Stomach (tissue), 9 donors: Measurements from ENCODE around the gene SNORC. TPM values are rescaled to one million over a fixed set of nuclear protein-coding genes. Genes with fewer than 3 reads are reported as not detected.

Experiments
- DNase-seq, 2 donors: peaks; one replicate each; pipeline versions ENCODE4 v3.0.0 to v3.0.0-alpha.2; 2013 to 2019
- H3K27ac ChIP-seq, 5 donors: fragments of 200-600 bp in 4 of 5; sonication (generic) in 4 of 5; one replicate each; pipeline ENCODE4 v1.5.1; 2013 to 2019; ENCODE audit warnings: mild to moderate bottlenecking in 1 of 5, moderate library complexity in 1 of 5
- H3K27me3 ChIP-seq, 3 donors: fragments of 200-600 bp; sonication (generic); one replicate each; pipeline ENCODE4 v1.5.1; 2017 to 2019; ENCODE audit warnings: mixed run types in 1 of 3
- H3K36me3 ChIP-seq, 4 donors: fragments of 200-600 bp; sonication (generic); 1 replicate in 3 of 4; 2 replicates in 1 of 4; pipeline ENCODE4 v1.5.1; 2016 to 2019
- H3K4me1 ChIP-seq, 4 donors: fragments of 200-600 bp; sonication (generic); one replicate each; pipeline ENCODE4 v1.5.1; 2016 to 2019
- H3K4me3 ChIP-seq, 4 donors: fragments of 200-600 bp; sonication (generic) in 3 of 4; one replicate each; pipeline ENCODE4 v1.5.1; 2016 to 2019; ENCODE audit warnings: mild to moderate bottlenecking in 1 of 4
- H3K9me3 ChIP-seq, 4 donors: fragments of 200-600 bp; sonication (generic); one replicate each; pipeline ENCODE4 v1.5.1; 2016 to 2019
- EP300 ChIP-seq: sonication (generic); formaldehyde crosslinking; IDR thresholded peaks from one replicate; pipeline ENCODE4 v1.6.1; 2017; ENCODE audit warnings: antibody characterized with exemption
- POLR2A ChIP-seq, 4 donors: fragments of 450-650 bp; IDR thresholded peaks; one replicate each; pipeline ENCODE4 v1.6.1; 2016; ENCODE audit warnings: antibody characterized with exemption in 4 of 4, control low read depth in 2 of 4, mild to moderate bottlenecking in 1 of 4, moderate library complexity in 1 of 4
- POLR2AphosphoS5 ChIP-seq, 3 donors: sonication (generic); formaldehyde crosslinking; IDR thresholded peaks; one replicate each; pipeline ENCODE4 v1.6.1; 2016; ENCODE audit warnings: antibody characterized with exemption in 3 of 3
- WGBS, 5 donors: extraction: QIAGEN DNeasy Blood & Tissue Kit in 3 of 5; methylation state at CpG; one replicate each; pipeline versions ENCODE4 v1.1.5 to v1.1.7; 2013 to 2018; 5-methylcytosine and 5-hydroxymethylcytosine counted together
- intact Hi-C: fragments of 100-400 bp; cut with DNase I; formaldehyde crosslinking; loops from one replicate; pipeline ENCODE4 v1.15.1; 2023; ENCODE audit warnings: low total_unique reads
- polyA plus RNA-seq, 3 donors: library from polyadenylated mRNA; stranded (reverse); fragments of 200-250 nt; gene quantifications; one replicate each; pipeline ENCODE4 v1.2.3, GENCODE V29; 2013
- total RNA-seq, 5 donors: library from RNA; depleted of rRNA; stranded (reverse); fragments of >200 nt; gene quantifications; one replicate each; pipeline versions ENCODE4 v1.1.0 to v1.2.3, GENCODE V29; 2014 to 2016
- TF ChIP-seq, protein P1 (sequence below), 7 experiments: fragments of 450-650 bp in 4 of 7; fragments of 200-600 bp in 3 of 7; sonication (generic) in 3 of 7; IDR thresholded peaks; one replicate each; pipeline ENCODE4 v1.5.1; 2016 to 2019; ENCODE audit warnings: antibody characterized with exemption in 7 of 7, control low read depth in 2 of 7, mild to moderate bottlenecking in 1 of 7
- donor health status: healthy with polysubstance abuse.
- donor health status: Bipolar disorder and iron deficiency.
- donor health status: healthy.

The SNORC gene
- total and polyA plus RNA-seq, 8 donors: 0.55 to 23.8 (median 6.3) TPM; not detected in 1

DNA sequence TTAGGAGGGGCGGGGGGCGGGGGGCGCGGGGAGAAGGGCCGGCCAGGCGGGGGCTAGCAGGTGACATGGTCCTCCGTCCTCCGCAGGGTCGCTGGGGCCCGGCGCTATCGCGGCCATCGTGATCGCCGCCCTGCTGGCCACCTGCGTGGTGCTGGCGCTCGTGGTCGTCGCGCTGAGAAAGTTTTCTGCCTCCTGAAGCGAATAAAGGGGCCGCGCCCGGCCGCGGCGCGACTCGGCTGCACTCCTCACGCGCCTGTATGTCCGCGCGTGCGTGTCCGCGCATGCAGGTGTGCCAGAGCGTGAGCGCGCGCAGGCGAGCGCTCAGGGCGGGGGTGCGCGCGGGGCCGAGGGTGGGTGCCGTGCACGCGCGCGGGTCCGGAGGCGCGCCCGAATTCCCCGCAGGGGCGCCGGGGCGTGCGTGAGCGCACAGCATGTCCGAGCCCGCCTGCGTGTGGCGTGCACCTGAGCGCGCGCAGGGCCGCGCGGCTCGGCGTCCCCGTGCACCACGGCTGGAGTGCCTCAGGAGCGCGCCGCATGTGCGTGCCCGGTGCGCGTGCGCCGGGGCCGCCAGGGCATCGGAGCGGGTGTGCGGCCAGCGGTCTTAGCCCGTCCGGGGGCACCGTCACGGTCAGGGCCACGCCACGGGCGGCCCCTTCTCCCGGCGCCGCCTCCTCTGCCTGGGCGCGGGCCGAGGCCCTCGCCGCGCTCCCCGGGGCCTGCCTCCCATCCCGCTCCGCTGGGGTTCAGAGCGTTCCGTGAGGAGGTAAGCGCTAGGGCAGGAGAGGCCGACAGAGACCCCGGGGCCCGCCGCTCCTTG is 6.3 kb downstream of the SNORC start:
- Histone ChIP-seq H3K27me3 (peaks cover 0 to 35% (median 24%) of the 10 kb centered on the region in 3 donors), H3K36me3 (no peaks in the 10 kb centered on the region), H3K4me3 (peak overlapping the region; percentile 52 to 67 (median 58)), H3K27ac (peak overlapping the region in 1 of 5 donors; percentile 13), H3K9me3 (no peaks in the 10 kb centered on the region), H3K4me1 (peaks cover 17 to 37% (median 22%) of the 10 kb centered on the region in 4 donors)
- WGBS, 5 donors: 0 to 3% (median 1%) methylated on average over 17 to 119 of the region's 119 CpGs
- DNase-seq: peak; percentile 44 to 71
- TF ChIP-seq POLR2A (IDR thresholded peaks at IDR 0.05) (no peak), EP300 (no peak), POLR2AphosphoS5 (IDR thresholded peaks at IDR 0.05) (no peak)
- TF ChIP-seq, protein P1, sequence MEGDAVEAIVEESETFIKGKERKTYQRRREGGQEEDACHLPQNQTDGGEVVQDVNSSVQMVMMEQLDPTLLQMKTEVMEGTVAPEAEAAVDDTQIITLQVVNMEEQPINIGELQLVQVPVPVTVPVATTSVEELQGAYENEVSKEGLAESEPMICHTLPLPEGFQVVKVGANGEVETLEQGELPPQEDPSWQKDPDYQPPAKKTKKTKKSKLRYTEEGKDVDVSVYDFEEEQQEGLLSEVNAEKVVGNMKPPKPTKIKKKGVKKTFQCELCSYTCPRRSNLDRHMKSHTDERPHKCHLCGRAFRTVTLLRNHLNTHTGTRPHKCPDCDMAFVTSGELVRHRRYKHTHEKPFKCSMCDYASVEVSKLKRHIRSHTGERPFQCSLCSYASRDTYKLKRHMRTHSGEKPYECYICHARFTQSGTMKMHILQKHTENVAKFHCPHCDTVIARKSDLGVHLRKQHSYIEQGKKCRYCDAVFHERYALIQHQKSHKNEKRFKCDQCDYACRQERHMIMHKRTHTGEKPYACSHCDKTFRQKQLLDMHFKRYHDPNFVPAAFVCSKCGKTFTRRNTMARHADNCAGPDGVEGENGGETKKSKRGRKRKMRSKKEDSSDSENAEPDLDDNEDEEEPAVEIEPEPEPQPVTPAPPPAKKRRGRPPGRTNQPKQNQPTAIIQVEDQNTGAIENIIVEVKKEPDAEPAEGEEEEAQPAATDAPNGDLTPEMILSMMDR (IDR thresholded peaks at IDR 0.05): no peak
- intact Hi-C loops: no loop called here

DNA sequence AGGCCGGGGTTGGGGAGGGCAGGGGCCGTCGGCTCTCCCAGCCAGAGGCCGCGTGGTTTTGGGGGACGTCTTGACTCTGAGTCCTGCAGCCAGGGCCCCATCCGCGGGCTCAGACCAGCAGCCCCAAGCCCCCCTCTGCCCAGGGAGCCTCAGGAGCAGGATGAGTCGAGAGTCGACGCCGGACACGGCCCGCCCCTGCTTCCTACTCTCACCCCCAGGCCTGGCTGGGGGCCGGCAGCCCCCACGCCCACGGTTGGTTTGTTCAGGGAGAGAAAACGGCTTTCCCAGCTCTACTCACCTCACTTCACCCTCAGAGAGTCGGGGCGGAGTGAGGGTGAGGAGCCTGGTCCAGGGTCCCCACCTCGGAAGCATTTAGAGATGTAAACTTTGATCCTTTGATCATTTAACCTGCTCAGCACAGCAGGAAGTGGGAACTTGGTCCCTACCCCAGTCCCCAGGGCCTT is 6.9 kb downstream of the SNORC start:
- Histone ChIP-seq H3K27ac (no peak overlapping the region), H3K9me3 (no peaks in the 10 kb centered on the region), H3K27me3 (peaks cover 0 to 35% (median 24%) of the 10 kb centered on the region in 3 donors), H3K36me3 (no peaks in the 10 kb centered on the region), H3K4me1 (peaks cover 17 to 37% (median 22%) of the 10 kb centered on the region in 4 donors), H3K4me3 (peak overlapping the region; percentile 52 to 67 (median 58))
- no peak for DNase-seq
- TF ChIP-seq EP300 (no peak), POLR2AphosphoS5 (IDR thresholded peaks at IDR 0.05) (no peak), POLR2A (IDR thresholded peaks at IDR 0.05) (no peak)
- TF ChIP-seq, protein P1 (IDR thresholded peaks at IDR 0.05): no peak
- 20 to 59% (median 23%) methylated on average over 6 to 21 of the region's 21 CpGs for WGBS, 5 donors
- intact Hi-C loops: no loop called here

DNA sequence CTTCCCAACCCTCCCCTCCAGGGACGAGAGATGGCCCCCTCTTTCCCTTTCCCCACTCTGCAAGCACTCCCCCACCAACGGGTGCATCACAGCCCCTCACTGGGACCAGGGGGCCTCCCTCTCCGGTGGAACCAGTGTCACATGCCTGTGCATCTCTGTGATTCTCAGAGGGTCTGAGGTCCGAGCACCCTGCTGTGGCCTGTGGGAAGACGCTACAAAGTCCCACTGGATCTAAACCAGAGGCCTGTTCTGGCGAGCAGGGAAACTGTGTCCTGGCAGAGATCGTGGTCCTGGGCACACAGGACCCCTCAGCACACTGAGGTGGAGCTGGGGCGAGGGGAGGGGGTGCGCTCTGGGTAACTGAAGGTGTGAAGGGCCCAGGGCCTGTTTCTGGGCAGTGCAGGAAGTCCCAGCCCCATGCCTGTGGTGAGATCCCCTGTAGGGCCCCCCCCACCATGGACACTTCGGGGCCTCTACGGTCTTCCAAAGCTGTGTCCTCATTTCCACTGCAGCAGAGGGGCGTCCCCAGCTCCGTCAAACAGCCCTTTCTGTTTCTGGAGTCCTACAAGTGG is 8.0 kb downstream of the SNORC start:
- Histone ChIP-seq H3K4me3 (no peak overlapping the region), H3K27ac (no peak overlapping the region), H3K9me3 (no peaks in the 10 kb centered on the region), H3K27me3 (peaks cover 0 to 35% (median 24%) of the 10 kb centered on the region in 3 donors), H3K36me3 (no peaks in the 10 kb centered on the region), H3K4me1 (peaks cover 17 to 37% (median 22%) of the 10 kb centered on the region in 4 donors)
- no peak for DNase-seq
- TF ChIP-seq, protein P1 (IDR thresholded peaks at IDR 0.05): no peak
- TF ChIP-seq POLR2AphosphoS5 (IDR thresholded peaks at IDR 0.05) (no peak), EP300 (no peak), POLR2A (IDR thresholded peaks at IDR 0.05) (no peak)
- intact Hi-C loops: no loop called here
- 92 to 97% (median 94%) methylated on average over 12 to 13 of the region's 13 CpGs for WGBS, 5 donors

DNA sequence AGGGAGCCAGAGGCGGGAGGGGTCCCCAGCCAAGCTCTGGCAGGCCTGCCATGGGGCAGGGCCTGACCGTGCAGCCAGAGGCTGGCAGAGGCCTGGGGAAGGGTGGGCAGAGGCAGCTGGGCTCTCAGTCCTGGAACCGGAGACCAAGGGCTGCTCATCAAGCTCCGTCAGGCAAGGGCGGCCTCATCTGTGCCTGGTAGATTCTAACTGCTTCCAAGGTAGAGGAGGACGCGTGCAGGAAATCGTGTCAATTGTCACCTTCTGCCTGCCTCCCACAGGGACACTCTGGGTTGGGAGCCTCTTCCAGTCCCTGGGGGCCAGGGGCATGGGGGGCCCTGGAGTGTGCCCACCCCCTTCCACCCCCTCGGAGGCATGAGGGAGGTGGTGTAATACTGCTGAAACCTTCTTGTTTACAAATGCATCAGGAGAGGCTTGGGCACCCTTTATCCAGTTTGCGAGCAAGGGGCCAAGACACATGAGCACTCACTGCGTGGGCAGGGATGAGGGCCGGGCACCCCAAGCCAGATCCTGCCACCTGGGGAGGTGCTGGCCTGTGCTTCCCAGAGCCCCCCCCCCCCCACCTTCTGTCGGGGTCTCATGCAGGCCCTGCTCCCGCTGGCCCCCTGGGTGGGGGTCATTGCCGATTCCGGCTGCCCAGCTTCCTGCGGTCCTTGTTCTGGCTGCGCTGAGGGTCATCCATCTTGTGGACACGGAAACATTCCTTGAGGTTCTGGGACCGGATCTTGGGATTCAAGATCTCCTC is 9.0 kb downstream of the SNORC start:
- intact Hi-C loops: no loop called here
- no peak for TF ChIP-seq POLR2A (IDR thresholded peaks at IDR 0.05)
- no peak for TF ChIP-seq POLR2AphosphoS5 (IDR thresholded peaks at IDR 0.05)
- TF ChIP-seq EP300: no peak
- TF ChIP-seq, protein P1 (IDR thresholded peaks at IDR 0.05): no peak
- H3K4me1 ChIP-seq: peaks cover 17 to 29% (median 20%) of the 10 kb centered on the region in 4 donors
- no peak overlapping the region for H3K27ac ChIP-seq
- WGBS, 5 donors: 84 to 89% (median 87%) methylated on average over 16 to 20 of the region's 20 CpGs
- no peak for DNase-seq
- H3K4me3 ChIP-seq: no peak overlapping the region
- no peaks in the 10 kb centered on the region for H3K36me3 ChIP-seq
- H3K27me3 ChIP-seq: peaks cover 0 to 35% (median 24%) of the 10 kb centered on the region in 3 donors
- H3K9me3 ChIP-seq: no peaks in the 10 kb centered on the region
